GM12891 (cell line): Measurements from ENCODE around the gene SNORC.
A peak's percentile ranks its signal among the peaks of the same experiment; 100 is the strongest.

ENCODE experiments used
- DNase-seq: peaks from one replicate; pipeline ENCODE4 v3.0.0; 2011; ENCODE audit warnings: low spot score; ENCODE audit not compliant: insufficient read length
- FAIRE-seq: peaks from 2 replicates; lab custom pipeline; 2011; peaks lifted over from hg19 to GRCh38; lab: Jason Lieb, UNC
- PAX5 ChIP-seq: IDR thresholded peaks from 2 replicates; pipeline ENCODE4 v1.6.1; 2011; ENCODE audit warnings: low read length, moderate library complexity, mild to moderate bottlenecking; ENCODE audit not compliant: insufficient read depth, severe bottlenecking
- POLR2A ChIP-seq: IDR thresholded peaks from 2 replicates; pipeline ENCODE4 v1.6.1; 2011; ENCODE audit warnings: low read depth, low read length, control low read depth
- POLR2AphosphoS5 ChIP-seq: IDR thresholded peaks from 2 replicates; pipeline ENCODE4 v1.6.1; 2011; ENCODE audit warnings: low read depth, low read length, control low read depth
- POU2F2 ChIP-seq: IDR thresholded peaks from 2 replicates; pipeline ENCODE4 v1.6.1; 2011; ENCODE audit warnings: low read depth, mild to moderate bottlenecking, control low read depth, low read length, moderate library complexity
- SPI1 ChIP-seq: IDR thresholded peaks from 2 replicates; pipeline ENCODE4 v1.6.1; 2011; ENCODE audit warnings: low read depth, low read length, control low read depth
- TAF1 ChIP-seq: IDR thresholded peaks from 2 replicates; pipeline ENCODE4 v1.6.1; 2011; ENCODE audit warnings: low read depth, low read length, control low read depth

Gene SNORC

DNA sequence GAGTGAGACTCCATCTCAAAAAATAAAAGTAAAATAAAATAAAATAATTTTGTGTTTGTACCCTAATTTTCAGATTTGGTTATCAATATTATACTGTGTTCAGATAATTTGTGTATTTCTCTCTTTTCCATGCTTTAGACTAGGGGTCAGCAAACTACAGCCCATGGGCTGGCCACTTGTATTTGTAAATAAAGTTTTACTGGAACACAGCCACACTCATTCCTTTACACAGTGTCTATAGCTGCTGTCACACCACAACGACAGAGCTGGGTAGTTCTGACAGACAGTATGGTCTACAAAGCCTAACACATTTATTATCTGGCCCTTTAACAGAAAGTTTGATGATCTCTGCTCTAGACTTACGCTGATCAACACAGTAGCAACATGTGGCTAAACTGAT, 43.8 kb downstream of the SNORC start:
- FAIRE-seq (no peak), DNase-seq (no peak)
- no peak for TF ChIP-seq POLR2A
- TF ChIP-seq SPI1 = no peak
- no peak for TF ChIP-seq POLR2AphosphoS5
- TF ChIP-seq TAF1 = no peak
- no peak for TF ChIP-seq PAX5
- no peak for TF ChIP-seq POU2F2

DNA sequence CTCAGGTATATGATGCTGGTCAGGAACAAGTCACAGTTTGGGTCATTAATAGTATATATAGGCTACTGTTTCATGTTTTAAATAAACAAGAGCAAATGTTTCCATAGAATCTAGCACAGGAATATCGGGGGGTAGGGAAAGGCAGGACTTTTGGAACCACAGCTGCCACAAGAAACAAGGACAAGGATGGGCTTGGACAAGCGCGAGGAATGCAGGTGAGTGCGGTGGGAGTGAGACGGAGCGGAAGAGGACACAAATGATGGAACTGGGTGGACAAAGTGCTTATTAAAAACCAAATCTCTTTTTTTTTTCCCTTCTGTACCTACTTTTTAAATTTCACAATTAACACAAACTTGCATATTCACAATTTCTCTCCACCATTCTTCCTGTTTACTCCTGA, 49.1 kb downstream of the SNORC start:
- FAIRE-seq (no peak), DNase-seq (no peak)
- TF ChIP-seq POU2F2 = no peak
- TF ChIP-seq SPI1 = no peak
- no peak for TF ChIP-seq POLR2AphosphoS5
- no peak for TF ChIP-seq TAF1
- no peak for TF ChIP-seq POLR2A
- no peak for TF ChIP-seq PAX5

DNA sequence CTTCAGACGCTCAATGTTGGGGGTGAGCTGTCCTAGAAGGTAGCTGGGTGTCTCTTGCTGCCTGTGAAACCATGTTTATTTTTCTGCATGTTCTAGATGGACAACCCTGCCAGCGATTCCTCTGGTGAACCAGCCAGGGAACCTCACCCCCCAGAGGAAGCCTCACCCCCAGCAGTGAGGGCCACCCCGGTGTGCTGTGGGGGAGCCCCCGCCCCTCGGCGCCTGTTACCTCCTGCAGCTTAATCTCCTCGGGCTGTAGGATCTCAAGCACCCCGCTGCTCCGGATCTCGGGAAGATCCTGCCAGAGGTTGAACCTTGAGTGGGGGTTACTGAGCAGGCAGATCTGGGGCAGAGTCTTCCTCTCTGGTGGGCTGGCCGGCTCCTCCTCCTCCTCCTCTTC, 50.0 kb downstream of the SNORC start:
- FAIRE-seq = no peak
- DNase-seq = no peak
- TF ChIP-seq TAF1 (no peak), POLR2AphosphoS5 (no peak), POU2F2 (no peak), POLR2A (no peak), PAX5 (no peak), SPI1 (no peak)

DNA sequence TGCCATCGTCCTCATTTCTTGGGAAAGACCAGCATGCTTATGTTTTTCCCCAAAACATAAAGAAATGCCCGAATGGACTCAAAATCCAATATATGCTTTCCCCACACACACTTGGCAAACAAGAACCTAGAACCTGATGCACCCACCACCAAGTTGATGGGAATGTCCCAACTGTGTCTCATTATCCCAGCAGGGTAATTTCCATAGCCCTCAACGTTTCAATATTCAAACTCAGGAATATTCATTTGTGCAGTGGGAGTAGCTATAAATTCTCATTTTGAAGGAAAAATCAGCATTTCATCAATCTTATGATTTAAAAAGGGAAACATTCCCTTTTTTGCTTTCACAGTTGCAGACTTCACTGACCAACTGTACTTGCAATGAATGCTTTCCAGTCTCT, 50.7 kb downstream of the SNORC start:
- TF ChIP-seq TAF1 (no peak), POLR2AphosphoS5 (no peak), PAX5 (no peak)
- FAIRE-seq = no peak
- DNase-seq = no peak

DNA sequence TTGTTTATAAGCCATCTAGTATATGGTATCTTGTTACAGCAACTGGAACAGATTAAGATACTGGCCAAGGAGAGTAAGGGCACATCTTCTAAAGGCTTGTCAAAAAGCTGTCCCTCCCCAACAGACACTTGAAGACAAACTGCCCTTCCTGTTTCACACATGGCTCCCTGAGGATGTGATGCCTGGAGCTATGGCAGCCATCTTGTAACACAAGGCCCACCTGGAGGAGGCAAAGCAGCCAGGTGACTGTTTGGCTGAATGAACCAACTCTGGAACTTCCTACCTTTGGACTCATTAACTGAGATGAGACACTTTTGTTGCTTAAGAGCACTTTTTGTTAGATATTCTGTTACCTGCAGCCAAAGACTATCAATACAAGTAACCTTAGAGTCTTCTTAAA, 54.4 kb downstream of the SNORC start:
- FAIRE-seq (no peak), DNase-seq (no peak)
- TF ChIP-seq PAX5 (no peak), POLR2AphosphoS5 (no peak), SPI1 (no peak), POLR2A (no peak), POU2F2 (no peak), TAF1 (no peak)

DNA sequence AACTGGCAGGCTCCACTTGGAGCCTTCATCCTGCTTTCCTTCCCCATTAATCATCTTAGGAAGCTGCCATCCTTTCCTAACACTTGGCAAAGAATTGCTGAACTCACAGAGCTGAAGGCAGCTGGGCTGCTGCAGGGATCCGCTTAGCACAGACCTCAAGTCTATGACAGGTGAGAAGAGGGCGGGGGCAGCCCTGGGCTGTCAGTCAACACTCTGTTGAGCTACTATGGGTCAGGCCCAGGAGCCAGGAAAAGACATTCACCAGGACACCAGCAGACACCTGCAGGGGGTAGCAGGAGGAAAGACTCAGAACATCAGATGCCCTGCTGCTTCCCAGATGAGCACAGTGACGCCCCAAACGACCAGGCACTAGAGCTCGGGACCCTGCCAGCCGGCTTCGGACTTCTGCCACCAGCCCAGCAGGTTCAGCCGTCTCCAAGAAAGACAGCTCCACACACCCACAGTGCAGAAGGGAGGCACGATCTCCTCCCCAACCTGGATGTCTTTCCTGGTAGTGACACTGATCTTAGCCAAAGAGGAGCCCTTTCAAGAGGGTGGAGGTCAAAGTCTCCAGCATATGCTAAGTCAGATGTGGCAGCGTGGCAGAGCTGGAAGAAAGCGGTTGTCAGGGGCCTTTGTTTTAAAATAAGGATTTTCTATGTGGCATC, 55.2 kb downstream of the SNORC start:
- DNase-seq = no peak
- no peak for TF ChIP-seq PAX5
- no peak for TF ChIP-seq TAF1
- no peak for TF ChIP-seq POLR2A
- no peak for TF ChIP-seq SPI1
- no peak for TF ChIP-seq POU2F2
- no peak for TF ChIP-seq POLR2AphosphoS5
- FAIRE-seq = no peak

DNA sequence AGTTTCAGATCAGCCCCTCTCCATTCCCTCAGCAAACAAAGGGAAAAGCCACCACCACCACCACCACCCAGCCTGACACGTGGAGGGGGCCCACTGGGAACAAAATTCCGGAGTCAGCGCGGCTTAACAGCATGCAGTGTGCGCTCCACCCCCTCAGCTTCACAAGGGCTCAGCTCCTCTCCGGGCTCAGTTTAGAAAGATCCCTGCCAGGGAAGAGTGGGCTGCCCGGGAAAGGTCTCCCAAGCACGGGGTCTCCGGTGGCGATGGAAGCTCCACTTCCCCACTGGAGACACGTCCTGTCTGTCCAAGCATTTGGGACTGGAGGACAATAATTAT, 55.7 kb downstream of the SNORC start:
- FAIRE-seq (no peak), DNase-seq (no peak)
- TF ChIP-seq POLR2A = no peak
- no peak for TF ChIP-seq POU2F2

DNA sequence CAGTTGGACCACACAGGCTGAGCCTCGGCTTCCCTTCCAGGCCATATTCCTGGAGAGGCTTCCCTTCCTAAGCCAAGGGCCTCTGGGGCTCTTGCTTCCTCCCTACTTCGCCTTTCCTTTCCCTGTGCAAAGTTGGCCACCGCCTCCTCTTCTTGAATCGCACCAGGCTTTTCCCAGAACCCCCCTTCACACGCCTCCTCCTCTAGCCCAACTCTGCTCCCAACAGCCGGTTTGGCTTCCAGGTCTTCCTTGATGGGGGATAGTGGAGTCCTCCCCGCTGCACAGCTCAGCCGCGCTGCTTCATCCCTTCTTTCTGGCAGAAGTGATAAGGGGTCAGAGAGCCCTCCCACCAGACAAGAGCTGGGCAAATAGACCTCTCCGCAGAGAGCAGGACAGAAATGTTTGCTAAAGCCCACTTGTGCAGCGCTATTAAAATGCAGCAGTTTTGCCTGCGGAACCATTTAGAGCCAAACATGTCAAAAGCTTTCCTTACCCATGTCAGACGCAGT, 56.4 kb downstream of the SNORC start:
- DNase-seq (no peak), FAIRE-seq (no peak)
- TF ChIP-seq SPI1 (no peak), PAX5 (no peak), POU2F2 (no peak)

DNA sequence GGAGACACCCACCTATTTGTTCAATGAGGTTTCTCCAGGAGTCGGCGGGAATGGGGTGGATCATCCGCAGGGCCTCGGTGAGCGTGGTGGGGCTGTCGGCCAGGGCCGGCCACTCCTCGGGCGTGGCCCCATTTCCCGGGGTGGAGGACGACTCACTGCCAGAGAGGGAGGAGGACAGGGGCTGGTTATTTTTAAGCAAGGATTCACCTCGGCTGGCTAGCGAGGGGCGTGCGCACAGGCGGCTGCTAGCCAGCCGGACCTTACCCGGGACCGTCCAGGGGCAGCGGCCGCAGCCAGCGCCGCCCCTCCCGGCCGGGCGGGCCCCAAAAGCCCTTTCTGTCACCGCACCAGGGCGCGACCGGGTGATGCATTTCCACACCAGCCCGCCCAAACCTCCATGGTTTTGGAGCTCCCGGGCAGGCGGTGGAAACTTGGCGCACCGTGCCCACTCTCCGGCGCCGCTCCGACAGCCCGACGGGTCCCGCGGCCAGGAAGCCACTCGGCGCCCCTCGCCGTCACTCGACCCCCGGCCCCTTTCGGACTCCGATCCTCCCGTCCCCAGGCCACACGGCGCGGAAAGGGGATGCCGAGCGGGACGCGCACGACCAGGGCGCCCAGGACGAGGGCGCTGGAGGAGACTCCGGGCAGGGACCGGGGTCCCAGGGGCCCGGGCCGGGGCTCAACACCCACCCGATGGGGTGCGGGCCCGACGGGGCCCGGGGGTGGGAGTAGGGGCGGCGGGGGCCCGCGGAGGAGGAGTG, 57.1 kb downstream of the SNORC start:
- TF ChIP-seq SPI1 (no peak), POU2F2 (no peak), POLR2AphosphoS5 (no peak), POLR2A (no peak)
- FAIRE-seq = no peak
- peak; percentile 35 for DNase-seq

DNA sequence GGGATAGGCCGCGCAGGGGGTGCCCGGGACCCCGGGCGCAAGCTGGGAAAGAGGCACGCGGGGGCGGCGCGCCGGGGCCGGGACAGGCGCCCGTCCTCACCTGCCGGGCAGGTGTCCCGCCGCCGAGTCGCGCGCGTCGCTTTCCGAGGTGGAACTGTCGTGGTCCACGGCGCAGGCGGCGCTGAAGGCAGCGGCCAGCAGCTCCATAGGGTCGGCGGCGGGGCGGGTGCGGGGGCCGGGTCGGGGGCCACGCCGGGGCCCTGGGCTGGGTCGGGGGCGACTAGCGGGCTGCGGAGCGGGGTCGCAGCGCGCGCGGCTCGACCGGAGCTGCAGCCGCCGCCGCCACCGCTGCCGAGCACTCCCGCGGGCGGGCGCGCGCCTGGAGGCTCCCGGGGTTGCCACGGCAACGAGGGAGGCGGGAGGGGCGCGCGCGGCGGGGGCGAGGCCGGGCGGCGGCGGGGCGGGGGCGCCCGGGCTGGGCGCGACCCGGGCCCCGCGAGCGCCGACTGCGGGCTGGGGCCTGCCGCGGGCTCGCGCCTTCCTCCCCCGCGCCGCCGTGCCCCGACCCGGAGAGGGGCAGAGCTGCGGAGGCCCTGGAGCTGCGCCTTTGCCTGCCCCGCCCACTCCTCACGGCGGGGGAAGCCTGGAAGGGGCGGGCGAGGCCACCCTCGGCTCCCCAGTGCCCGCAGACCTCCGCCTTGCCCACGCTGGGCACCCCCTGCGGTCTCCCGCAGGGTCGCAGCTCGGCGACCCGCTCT, 57.9 kb downstream of the SNORC start:
- DNase-seq (peak; percentile 50), FAIRE-seq (no peak)
- TF ChIP-seq PAX5 (no peak), TAF1 (no peak), SPI1 (no peak), POU2F2 (no peak), POLR2A (no peak), POLR2AphosphoS5 (no peak)
